Measurements from ENCODE around the gene F10.
"Not testable (repeated sequence)": the region's sequence is repeated elsewhere in the genome, so short reads cannot be mapped to it uniquely, and the experiment has no call there.

F10 gene

DNA sequence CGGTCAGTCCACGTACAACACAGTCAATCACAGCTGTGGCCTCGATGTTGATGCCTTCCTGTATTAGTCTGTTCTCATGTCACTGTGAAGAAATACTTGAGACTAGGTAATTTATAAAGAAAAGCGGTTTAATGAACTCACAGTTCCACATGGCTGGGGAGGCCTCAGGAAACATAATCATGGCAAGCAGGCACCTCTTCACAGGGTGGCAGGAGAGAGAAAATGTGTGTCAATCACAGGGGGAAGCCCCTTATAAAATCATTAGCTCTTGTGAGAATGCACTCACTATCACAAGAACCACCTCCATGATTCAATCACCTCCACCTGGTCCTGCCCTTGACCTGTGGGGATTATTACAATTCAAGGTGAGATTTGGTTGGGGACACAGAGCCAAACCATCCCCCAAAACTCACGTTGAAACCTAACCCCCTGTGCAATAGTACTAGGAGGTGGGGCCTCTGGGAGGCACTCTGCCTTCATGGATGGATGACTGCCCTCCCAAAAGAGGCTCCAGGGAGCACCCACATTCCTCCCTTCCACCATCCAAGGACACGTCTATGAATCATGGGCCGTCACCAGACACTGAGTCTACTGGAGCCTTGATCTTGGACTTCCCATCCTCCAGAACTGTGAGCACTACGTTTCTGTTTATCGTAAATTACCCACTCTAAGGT, 33.5 kb downstream of the F10 start:
- DNase-seq, result no peak

DNA sequence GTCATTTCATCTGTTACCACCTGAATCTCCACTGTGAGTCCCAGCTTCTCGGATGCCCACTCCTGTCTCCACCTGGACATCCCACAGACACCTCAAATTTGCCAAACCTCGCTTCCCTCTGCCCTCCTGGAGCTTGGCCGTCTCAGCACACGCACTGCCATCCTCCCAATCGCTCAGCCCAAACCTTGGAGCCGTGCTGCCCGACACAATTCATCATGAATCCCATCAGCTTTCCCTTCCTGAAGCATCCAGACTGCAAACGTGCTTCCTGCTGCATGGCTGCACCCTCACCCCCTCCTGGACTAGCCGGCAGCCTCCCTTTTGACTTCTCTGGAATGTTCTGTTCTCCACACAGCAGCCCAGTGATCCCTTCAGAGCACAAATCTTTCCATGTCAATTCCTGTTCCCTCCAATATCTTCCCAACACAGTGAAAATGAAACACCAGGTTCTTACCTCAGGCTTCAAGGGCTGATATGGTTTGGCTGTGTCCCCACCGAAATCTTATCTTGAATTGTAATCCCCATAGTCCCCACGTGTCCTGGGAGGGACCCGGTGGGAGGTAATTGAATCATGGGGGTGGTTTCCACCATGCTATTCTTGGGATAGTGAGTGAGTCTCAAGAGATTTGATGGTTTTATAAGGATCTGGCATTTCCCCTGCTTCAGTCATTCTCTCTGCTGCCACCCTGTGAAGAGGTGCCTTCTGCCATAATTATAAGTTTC, 34.8 kb downstream of the F10 start:
- DNase-seq, result no peak

DNA sequence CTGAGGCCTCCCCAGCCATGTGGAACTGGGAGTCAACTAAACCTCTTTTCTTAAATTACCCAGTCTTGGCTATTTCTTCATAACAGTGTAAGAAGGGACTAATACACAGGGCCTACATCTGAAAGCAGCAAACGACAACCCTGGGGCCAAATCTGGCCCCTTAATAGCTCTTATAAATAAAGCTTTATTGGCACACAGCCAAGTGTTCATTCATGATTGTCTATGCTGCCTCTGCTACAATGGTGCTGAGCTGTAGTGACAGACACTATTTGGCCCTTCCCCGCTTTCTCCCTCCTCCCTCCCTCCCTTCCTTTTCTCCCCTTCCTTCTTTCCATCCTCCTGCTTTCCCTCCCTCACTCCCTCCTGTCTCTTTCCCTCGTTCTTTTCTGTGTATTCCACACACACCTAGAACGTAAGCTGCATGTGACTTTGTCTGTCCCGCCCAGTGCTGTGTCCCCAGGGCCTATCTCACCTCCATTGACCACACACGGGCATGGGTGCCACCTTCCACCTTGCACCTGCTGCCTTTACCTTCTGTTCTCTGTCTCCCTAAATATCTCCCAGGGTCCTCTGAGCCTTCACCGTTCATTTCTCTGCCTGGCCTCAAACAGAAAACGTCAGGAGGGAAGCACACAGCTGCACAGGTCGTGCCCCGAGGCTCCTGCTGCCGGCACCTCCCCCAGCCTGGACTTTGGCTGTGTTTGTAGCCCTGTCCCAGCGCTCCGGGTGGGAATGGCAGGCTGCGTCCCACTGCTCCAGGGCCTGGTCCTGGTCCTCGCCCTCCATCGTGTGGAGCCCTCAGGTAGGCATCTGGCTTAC, 35.5 kb downstream of the F10 start, which contains the start of gene PROZ:
PROZ (plus strand) TSS at position 720 of the 819 bp plus-strand sequence; CDS start at position 733, 13 bp downstream.
- DNase-seq, result no peak

DNA sequence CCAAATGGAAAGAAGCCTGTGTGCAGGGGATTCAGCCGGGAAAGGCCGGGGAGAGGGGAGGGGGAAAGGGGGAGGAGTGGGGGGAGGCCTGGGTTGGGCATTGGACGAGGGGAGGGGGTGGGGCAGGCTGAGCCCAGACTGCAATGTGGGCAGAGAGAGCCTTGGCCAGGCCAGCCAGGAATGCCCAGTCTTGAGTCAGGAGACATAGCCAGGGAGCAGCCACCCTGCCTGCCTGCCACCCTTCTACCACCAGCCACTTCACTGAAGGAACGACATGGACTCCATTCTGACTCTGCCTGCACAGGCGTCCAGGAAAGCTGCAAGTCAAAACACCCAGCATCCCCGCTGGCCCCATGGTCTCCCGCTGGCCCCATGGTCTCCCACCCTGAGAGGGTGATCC, 36.3 kb downstream of the F10 start:
- no peak for DNase-seq

DNA sequence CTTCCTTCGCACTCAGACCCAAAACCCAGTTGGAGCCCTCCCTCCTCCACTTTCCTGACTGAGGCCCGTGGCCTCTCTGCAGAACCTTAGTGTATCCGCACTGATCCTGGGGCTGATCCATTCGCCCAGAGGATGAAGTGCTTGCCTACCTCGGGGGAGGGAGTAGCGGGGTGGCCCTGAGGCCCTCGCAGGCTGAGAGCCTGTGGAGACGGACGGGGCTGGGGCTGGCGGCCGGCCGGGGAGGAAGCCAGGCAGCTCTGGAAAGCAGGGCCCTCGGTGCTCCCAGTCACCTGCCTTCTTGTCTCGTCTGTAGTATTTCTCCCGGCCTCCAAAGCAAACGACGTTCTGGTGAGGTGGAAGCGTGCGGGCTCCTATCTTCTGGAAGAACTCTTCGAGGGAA, 37.1 kb downstream of the F10 start:
- no peak for DNase-seq

DNA sequence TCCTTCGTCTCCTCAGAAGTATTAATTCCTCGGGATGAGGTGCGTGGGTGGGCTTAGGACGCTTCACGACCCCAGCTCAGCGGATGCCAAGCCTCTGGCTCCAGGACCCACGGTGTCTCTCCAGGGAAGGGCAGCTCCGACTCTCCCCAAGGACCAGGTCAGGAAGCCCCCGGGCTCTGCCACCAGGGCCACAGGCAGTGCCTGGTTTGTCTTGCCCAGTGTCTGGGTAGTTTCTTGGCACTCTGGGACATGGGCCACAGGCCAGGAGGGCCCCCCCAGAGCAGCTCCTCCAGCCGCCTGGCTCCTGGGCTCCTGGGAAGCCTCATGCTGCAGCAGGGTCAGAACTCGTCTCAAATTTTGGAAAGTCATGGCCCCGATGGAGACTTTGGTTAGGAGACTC, 38.4 kb downstream of the F10 start:
- DNase-seq, result no peak

DNA sequence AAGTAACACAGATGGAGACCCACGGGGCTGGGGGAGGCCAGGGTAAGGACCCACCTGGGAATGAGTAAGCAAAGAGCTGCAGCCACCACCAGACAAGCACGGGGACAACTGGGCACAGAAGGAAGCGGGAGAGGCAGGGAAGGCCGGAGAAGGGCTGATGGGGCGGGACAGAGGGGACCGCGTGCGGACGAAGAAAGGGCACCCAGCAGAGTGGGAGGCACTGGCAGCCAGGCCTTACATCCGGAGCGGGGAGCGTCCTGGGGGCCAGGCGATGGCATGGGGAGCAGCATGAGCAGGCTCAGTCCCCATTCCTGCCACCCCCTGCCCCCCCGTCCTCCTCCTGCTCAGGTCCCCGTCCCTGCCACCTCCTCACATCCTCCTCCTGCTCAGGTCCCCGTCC, 38.8 kb downstream of the F10 start:
- DNase-seq, result no peak

DNA sequence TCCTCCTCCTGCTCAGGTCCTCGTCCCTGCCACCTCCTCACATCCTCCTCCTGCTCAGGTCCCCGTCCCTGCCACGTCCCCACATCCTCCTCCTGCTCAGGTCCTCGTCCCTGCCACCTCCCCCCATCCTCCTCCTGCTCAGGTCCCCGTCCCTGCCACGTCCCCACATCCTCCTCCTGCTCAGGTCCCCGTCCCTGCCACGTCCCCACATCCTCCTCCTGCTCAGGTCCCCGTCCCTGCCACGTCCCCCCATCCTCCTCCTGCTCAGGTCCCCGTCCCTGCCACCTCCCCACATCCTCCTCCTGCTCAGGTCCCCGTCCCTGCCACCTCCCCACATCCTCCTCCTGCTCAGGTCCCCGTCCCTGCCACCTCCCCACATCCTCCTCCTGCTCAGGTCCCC, 39.4 kb downstream of the F10 start:
- DNase-seq, result not testable (repeated sequence)

DNA sequence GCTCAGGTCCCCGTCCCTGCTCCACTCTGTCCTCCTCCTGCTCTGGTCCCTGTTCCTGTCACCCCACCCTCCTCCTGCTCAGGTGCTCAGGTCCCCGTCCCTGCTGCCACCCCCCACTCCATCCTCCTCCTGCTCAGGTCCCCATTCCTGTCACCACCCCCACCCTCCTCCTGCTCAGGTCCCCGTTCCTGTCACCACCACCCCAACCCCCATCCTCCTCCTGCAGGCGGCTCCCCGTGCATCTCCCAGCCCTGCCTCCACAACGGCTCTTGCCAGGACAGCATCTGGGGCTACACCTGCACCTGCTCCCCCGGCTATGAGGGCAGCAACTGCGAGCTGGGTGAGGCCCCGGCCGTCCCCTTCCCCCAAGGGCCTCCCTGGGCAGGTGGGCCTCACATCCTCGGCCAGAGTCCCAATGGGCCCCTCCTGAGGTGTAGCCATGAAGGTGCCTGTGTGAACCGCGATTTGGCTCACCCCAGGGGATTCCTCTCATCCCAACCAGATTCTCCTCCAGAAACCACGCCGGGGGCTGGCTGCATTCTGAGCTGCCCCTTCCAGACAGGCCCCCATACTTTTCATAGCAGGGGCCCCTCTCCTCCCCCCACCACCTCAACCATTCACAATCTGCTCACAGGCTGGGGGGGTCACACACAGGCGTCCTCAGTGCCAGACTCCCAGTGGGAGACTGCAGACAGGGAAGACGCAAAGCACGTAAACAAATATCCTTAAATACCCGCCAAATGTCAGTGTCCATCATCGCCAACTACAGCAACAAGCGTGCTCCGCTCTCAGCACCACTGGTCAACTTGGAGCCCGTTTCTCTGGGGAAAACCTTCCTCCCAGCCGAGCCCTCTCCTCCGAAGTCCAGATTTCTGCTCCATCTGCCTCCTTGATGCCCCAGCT, 40.4 kb downstream of the F10 start:
- DNase-seq, result no peak

DNA sequence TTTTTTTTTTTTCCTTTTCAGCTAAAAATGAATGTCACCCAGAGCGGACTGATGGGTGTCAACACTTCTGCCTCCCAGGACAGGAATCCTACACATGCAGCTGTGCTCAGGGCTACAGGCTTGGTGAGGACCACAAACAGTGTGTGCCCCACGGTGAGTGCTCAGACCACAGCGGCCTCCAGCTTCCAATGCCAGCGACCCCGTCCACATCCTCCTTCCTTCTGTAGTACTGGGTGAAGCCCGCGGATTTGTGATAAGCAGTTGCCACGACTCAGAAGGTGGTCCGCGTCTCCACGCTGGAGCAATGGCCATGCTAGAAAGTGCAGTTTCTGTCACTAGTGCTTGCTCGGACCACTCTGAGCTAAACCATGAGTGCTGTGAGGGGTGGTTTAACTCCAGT, 41.9 kb downstream of the F10 start:
- DNase-seq, result no peak

DNA sequence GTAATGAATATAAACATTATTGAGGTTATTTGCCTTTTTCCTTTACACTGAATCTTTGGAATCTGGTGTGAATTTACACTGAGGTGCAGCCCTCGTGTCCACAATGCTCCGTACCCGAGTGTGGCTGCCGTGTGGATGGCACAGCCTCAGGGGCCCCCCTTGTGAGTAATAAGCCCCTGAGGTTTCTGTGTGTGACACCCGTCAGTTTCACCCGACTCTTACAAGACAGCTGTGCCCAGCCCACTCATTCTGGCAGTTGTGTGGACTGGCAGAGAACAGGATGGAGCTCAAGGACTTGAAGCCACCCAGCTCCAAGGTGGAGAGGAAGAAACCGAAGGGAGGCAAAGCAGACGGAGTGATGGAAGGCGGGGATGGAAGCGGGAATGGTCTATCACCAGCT, 43.7 kb downstream of the F10 start:
- no peak for DNase-seq

DNA sequence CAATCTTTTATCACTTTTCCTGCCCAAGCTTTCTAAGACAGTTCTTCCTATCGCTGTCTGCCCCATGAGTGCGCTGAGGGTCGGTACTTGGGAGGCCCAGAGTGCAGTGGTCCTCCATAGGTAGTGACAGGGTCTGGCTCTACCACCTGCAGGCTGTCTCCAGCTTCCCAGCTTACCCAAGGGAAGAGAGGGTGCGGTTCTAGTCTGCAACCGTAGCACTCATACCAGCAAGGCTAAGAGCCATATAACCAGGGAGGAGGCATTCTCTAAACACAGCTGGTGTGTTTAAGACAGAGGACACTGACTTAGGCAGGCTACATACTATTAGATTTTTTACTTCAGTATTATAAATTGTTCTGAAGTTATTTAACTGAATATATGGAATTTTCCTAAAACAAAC, 44.1 kb downstream of the F10 start:
- no peak for DNase-seq

DNA sequence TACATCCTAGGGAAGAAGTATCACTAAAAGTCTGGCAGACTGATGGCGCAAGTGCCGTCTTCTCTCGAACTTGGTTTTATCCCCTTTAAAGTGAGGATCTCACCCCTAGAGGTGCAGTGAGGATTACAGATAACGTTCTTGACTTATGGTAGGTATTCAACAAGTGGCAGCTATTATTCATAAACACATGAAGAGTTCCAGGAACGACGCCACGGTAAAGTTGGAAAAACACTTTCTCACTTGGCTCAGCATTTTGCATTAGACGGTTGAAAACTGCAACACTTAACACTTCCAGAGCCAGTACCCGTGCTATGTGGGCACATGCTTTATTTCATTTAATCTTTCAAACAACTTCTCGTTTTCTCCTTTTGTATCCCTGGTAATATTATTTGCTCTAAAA, 44.6 kb downstream of the F10 start:
- no peak for DNase-seq

DNA sequence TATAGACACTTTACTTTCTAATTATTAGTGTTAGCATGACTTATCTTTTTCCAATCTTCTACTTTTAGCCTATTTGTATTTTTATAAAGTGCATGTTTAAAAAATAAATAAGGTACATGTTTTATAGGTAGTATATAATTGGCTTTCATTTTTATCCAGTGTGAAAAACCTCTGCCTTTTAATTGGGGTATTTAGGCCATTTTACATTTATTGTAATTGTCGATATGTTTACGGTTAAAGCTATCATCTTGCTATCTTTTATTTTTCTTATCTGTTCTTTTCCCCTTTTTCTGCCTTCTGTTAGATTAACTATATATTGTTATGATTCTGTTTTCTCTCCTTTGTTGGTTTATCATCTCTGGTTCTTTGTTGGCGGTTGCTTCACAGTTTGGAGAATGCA, 45.0 kb downstream of the F10 start:
- DNase-seq, result no peak

DNA sequence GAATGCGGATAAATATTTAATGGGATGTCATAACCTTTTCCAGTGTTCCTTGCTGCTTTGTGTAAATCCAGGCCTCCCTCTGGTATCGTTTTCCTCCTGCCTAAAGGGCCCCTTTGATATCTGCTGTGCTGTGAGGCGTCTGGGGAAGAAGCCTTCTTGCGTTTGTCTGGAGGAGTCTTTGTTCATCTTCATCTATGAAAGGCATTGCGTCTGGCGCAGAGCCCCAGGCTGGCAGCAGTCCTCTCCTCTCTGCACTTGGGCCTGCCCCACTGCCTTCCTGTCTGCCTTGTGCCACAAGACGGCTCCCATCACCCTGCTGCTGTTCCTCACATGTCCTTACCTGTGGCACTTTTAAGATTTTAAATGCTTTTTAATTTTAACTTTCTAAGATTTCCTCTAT, 45.6 kb downstream of the F10 start:
- DNase-seq, result no peak

DNA sequence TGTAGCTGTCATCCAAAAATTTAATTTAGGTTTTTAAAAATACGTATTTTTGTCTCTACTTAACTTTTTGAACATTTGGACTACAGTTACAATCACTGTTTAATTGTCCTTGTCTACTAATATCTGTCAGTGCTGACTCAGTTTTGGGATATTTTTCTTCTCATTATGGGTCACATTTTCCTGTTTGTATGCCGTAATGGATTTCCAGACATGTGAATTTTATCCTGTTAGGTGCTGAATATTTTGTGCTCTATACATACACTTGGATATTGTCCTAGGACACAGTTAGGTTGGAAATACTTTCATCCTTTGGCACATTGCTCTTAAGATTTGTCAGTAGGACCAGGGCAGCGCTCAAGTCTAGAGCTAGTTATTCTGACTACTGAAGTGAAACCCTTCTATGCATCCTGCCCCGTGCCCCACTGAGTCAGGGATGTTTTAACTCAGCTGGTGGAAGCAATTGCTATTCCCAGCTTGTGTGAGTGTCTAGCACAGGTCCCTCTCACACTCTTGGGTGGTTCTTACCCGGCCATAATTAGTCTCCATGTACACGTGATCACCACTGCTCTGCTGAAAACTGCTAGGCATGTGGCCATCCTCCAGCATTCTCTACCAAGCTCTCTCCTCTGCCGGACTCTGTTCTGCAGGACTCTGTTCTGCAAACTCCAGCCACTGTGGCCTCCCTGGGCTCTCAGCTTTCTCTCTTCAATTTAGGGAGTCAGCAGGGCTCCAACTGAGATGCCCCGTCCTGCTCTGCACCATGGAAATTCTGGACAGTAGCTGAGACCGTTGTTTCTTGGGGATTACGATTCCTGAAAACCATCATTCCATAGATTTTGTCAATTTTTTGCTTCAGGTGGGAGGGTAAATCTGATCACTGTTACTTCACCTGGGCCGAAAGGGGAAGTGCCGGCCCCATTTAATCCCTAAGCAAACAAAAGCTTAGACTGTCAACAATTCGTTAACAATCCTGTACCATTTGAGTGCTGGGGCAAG, 47.0 kb downstream of the F10 start:
- no peak for DNase-seq

DNA sequence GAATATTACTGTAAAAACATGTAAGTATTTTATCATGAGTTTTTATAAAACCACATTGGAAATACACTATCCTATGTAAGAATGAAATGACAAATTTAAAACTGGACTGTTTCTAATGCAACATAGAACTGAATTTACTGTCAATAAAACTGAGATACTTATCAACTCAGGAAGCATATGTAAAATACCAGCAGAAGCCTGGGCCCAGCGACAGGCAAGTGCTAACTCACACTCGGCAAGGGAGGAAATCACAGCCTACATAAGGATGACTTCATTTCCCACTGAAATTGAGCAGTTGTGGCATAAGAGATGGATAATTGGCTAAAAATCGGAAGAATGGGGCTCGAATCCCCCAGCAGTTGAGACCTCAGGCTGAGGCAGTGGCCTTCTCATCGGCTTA, 47.9 kb downstream of the F10 start:
- no peak for DNase-seq

DNA sequence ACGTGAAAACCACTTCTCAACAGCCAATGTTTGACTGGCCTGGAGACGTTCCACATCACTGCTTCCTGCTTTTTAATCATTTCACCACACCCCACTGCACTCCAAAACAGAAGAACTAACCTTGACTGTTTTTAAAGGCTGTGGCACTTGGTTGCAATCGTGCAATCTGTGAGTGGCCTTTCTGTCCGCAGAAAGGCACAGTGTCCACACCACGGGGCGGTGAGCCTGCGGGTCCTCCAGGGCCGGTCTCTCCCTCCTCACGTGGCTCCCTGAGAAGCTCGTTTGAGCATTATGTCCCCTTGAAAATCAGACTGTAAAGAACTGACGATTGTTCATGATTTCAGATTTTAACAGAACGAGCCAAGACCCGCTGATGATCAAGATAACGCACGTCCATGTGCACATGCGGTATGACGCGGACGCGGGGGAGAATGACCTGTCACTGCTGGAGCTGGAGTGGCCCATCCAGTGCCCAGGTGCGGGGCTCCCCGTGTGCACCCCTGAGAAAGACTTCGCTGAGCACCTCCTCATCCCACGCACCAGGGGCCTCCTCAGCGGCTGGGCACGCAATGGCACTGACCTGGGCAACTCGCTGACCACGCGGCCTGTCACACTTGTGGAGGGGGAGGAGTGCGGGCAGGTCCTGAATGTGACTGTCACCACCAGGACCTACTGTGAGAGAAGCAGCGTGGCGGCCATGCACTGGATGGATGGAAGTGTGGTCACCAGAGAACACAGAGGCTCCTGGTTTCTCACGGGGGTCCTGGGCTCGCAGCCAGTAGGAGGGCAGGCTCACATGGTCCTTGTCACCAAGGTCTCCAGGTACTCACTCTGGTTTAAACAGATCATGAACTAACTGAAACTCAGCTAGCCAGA, 48.9 kb downstream of the F10 start:
- DNase-seq, result no peak

DNA sequence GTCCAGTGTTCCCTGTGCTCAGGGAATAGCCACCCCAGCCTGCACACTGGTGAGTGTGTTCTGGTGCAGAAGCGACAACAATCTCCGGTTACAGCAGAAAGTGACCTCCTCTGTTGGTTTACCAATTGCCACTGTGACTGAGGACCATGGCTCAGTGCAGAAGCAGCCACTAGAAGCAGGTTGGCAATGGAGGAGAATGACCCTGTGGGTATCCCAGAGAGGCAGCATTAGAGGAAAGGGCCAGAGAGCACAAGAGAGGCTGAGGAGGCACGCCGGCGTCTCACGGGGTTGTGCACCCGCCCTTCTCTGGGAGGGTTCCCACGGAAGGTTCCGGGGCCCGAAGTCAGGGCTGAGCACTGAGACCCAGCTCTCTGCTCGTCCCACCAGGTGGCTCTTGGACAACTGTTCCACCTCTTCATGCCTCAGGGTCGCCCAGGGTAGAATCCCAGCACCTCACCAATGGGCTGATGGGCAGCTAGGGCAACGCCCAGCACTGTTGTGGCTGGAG, 49.9 kb downstream of the F10 start:
- no peak for DNase-seq

DNA sequence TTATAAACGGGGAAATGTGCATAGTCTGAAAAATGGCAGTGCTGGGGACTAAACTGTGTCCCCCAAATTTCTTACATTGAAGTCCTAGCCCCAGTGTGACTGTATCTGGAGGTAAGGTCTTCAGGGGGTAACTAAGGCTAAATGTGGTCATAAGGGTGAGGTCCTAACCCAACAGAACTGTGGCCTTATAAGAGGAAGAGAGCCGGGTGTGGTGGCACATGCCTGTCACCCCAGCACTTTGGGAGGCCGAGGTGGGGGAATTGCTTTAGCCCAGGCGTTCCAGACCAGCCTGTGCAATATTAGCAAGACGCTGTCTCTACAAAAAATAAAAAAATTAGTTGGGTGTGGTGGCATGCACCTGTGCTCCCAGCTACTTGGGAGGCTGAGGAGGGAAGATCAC, 53.7 kb downstream of the F10 start:
- DNase-seq, result peak; percentile 75 to 84

All from CD4-positive, alpha-beta T cell treated with Interleukin-1 beta for 1 hour (primary cell).